ENCODE measurements around the gene HES5. TPM values are rescaled to one million over a fixed set of nuclear protein-coding genes. Genes with fewer than 3 reads are reported as not detected.
A peak's percentile ranks its signal among the peaks of the same experiment; 100 is the strongest.

The HES5 gene
- polyA plus RNA-seq, 2 of the 4 experiments (the other 2 are of a cell fraction), result not detected

DNA sequence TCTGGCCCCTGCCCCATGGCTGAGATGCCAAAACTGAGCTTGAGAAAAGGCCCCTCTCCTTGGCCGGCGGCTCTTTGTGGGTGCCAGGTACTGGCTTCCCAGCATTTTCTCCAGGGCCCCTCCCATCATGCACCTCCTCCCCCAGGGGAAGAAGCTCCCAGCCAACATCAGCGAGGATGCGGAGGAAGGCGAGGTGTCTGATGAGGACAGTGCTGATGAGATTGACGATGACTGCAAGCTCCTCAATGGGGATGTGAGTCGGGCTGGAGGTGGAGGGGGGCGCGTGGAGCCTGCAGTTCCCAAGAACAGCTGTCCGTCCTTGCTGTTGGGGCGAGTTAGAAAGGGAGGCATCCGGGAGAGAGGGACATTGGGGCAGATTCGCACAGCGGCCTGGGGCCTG, 40.4 kb downstream of the HES5 start (continued):
- TF ChIP-seq, protein P1, sequence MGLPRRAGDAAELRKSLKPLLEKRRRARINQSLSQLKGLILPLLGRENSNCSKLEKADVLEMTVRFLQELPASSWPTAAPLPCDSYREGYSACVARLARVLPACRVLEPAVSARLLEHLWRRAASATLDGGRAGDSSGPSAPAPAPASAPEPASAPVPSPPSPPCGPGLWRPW (IDR thresholded peaks at IDR 0.05), result no peak
- TF ChIP-seq HDAC2 (IDR thresholded peaks at IDR 0.05), result no peak

DNA sequence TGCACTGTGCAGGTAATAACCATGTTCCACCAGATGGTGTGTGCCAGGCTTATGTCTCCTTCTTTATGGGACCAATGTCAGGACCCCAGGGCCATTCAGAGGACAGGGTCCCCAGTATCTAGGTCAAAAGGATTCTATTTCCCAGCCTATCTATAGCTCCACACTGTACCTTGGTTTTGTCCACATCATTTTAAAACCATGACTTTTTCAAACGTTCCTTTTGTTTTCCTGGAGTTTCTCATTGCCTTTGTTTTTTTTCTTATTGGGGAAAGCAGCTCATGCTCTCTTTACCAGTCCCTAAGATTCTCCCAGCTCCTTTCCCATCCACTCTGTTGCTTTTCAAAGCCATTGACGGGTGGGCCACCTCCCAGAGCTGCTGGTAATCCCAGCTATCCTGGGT, 41.4 kb downstream of the HES5 start:
- WGBS (ENCODE audit: missing lambda C conversion rate), result 44% methylated on average over 2 of the region's 2 CpGs
- no peak overlapping the region for H3K4me3 ChIP-seq
- TF ChIP-seq CBX8 (IDR thresholded peaks at IDR 0.05) (no peak), RCOR1 (IDR thresholded peaks at IDR 0.05; ENCODE audit: low read depth, low read length) (no peak), JUN (IDR thresholded peaks at IDR 0.05) (no peak), HOXA7 (CRISPR knock-in tag; IDR thresholded peaks at IDR 0.05) (no peak), RAD21 (conservative IDR thresholded peaks at IDR 0.05 in 1 of 2, IDR thresholded peaks at IDR 0.05 in 1 of 2) (no peak), HDAC2 (IDR thresholded peaks at IDR 0.05) (no peak), NR3C1 (IDR thresholded peaks at IDR 0.05) (no peak), HOXB13 (CRISPR knock-in tag; IDR thresholded peaks at IDR 0.05; ENCODE audit: low read depth) (no peak), FOXS1 (CRISPR knock-in tag; IDR thresholded peaks at IDR 0.05) (no peak), CBX2 (IDR thresholded peaks at IDR 0.05; ENCODE audit: borderline replicate concordance, low read depth) (no peak), KDM5A (IDR thresholded peaks at IDR 0.05) (no peak), MYC (IDR thresholded peaks at IDR 0.05; ENCODE audit: borderline replicate concordance, low read length) (no peak), CHD4 (IDR thresholded peaks at IDR 0.05; ENCODE audit: borderline replicate concordance) (no peak), TP53 (CRISPR knock-in tag; IDR thresholded peaks at IDR 0.05) (no peak), POLR2AphosphoS2 (conservative IDR thresholded peaks at IDR 0.05; ENCODE audit: low read length) (no peak)
- TF ChIP-seq, protein P2, sequence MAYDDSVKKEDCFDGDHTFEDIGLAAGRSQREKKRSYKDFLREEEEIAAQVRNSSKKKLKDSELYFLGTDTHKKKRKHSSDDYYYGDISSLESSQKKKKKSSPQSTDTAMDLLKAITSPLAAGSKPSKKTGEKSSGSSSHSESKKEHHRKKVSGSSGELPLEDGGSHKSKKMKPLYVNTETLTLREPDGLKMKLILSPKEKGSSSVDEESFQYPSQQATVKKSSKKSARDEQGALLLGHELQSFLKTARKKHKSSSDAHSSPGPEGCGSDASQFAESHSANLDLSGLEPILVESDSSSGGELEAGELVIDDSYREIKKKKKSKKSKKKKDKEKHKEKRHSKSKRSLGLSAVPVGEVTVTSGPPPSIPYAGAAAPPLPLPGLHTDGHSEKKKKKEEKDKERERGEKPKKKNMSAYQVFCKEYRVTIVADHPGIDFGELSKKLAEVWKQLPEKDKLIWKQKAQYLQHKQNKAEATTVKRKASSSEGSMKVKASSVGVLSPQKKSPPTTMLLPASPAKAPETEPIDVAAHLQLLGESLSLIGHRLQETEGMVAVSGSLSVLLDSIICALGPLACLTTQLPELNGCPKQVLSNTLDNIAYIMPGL (CRISPR knock-in tag; IDR thresholded peaks at IDR 0.05; ENCODE audit: borderline replicate concordance), result no peak
- TF ChIP-seq, protein P3, sequence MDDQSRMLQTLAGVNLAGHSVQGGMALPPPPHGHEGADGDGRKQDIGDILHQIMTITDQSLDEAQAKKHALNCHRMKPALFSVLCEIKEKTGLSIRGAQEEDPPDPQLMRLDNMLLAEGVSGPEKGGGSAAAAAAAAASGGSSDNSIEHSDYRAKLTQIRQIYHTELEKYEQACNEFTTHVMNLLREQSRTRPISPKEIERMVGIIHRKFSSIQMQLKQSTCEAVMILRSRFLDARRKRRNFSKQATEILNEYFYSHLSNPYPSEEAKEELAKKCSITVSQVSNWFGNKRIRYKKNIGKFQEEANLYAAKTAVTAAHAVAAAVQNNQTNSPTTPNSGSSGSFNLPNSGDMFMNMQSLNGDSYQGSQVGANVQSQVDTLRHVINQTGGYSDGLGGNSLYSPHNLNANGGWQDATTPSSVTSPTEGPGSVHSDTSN (IDR thresholded peaks at IDR 0.05), result no peak
- TF ChIP-seq, protein P4, sequence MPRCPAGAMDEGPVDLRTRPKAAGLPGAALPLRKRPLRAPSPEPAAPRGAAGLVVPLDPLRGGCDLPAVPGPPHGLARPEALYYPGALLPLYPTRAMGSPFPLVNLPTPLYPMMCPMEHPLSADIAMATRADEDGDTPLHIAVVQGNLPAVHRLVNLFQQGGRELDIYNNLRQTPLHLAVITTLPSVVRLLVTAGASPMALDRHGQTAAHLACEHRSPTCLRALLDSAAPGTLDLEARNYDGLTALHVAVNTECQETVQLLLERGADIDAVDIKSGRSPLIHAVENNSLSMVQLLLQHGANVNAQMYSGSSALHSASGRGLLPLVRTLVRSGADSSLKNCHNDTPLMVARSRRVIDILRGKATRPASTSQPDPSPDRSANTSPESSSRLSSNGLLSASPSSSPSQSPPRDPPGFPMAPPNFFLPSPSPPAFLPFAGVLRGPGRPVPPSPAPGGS (IDR thresholded peaks at IDR 0.05), result no peak
- TF ChIP-seq, protein P5, sequence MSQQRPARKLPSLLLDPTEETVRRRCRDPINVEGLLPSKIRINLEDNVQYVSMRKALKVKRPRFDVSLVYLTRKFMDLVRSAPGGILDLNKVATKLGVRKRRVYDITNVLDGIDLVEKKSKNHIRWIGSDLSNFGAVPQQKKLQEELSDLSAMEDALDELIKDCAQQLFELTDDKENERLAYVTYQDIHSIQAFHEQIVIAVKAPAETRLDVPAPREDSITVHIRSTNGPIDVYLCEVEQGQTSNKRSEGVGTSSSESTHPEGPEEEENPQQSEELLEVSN (IDR thresholded peaks at IDR 0.05; ENCODE audit: borderline replicate concordance, low read depth), result no peak
- TF ChIP-seq, protein P1 (IDR thresholded peaks at IDR 0.05), result no peak
- ATAC-seq (no peak), DNase-seq (ENCODE audit: low read depth in 1 of 2, low spot score in 1 of 2) (no peak), FAIRE-seq (no peak)
- no peak overlapping the region for H3K4me2 ChIP-seq
- peaks cover 5% of the 10 kb centered on the region; the same call in 1 of the 3 replicates for H3K9me3 ChIP-seq
- ChIA-PET CTCF (interaction anchor here (0.8 to 1.8 kb wide), 6 partner anchors 8 to 74 kb away, joined by 3 to 5 read pairs (median 4); no protein-coding TSS in a partner anchor), POLR2A (no interaction called here)
- H3K4me1 ChIP-seq, result peaks cover 2% of the 10 kb centered on the region; the same call in 2 of the 3 replicates
- no peak overlapping the region for H3K27ac ChIP-seq

DNA sequence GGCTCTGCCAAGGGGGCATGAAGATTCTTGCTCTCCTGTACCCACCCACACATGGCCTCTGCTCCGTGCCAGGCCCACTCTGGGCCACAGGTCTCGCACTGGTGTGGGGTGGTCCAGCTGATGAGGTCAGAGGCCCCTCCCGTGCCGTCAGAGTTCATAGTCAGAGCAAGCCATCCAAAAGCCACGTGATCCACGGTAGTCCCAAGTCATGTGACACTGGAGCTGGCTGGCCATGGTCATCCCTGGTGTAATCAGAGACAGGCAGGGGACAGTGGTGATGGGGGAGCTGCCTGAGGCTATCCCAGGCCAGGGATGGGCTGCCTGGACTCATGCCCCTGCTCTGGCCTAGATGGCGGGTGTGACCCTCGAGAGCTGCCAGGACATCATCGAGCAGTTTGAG, 43.5 kb downstream of the HES5 start:
- POLR2A ChIA-PET, result no interaction called here
- DNase-seq (ENCODE audit: low read depth in 1 of 2, low spot score in 1 of 2), result no peak
- no peak overlapping the region for H3K4me3 ChIP-seq
- TF ChIP-seq, protein P6, sequence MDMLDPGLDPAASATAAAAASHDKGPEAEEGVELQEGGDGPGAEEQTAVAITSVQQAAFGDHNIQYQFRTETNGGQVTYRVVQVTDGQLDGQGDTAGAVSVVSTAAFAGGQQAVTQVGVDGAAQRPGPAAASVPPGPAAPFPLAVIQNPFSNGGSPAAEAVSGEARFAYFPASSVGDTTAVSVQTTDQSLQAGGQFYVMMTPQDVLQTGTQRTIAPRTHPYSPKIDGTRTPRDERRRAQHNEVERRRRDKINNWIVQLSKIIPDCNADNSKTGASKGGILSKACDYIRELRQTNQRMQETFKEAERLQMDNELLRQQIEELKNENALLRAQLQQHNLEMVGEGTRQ (IDR thresholded peaks at IDR 0.05), result 0 out of 2 replicates have a peak, but pooled peaks have one; percentile 21
- TF ChIP-seq EP300 (IDR thresholded peaks at IDR 0.05), result no peak
- no peak overlapping the region for H3K27ac ChIP-seq
- H3K9me3 ChIP-seq, result peaks cover 5% of the 10 kb centered on the region; the same call in 1 of the 3 replicates
- no peak overlapping the region for H3K4me2 ChIP-seq
- no peaks in the 10 kb centered on the region for H3K4me1 ChIP-seq
- ATAC-seq, result no peak
- FAIRE-seq, result no peak
- CTCF ChIA-PET, result interaction anchor here (1.1 to 1.2 kb wide), 2 partner anchors 43 to 61 kb away, joined by 3 read pairs; no protein-coding TSS in a partner anchor
- WGBS (ENCODE audit: missing lambda C conversion rate), result no CpG with 5 or more reads among the region's 9 CpGs
